ENCODE measurements around the gene HES2.
"Not testable (repeated sequence)": the region's sequence is repeated elsewhere in the genome, so short reads cannot be mapped to it uniquely, and the experiment has no call there.

HES2 gene, protein sequence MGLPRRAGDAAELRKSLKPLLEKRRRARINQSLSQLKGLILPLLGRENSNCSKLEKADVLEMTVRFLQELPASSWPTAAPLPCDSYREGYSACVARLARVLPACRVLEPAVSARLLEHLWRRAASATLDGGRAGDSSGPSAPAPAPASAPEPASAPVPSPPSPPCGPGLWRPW

DNA sequence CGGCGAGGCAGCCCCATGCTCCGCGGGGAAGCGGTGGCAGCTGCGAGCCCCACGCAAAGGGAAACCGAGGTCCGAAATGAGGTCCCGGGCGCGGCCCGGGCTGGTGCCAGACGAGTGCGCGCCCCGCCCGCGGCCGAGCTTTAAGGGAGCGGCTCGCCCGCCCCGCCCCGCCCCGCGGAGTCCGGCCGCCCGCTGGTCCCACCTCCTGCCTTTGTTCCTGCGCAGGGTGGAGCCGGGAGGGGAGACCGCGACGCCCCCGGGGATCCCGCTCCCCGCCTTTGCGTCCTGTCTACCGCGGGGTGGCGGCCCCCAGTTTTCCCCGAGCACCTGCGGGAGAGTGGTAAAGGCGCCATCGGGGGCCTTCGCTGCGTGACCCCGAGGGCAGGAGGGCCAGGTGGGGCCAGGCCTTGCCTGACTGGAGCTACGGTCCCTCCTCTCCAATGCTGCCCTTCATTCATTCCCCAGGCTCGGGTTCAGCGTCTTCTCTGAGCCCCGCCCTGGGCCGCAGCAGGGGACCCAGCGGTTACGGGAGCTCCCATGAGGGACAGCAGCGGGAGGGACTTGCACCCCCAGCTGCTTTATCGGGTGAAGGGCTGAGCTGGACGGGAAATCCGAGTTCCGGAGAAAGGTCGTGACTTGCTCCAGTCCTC, at the start of gene HES2:
TSS of gene HES2 (minus strand) at position 116 of the 650 bp plus-strand sequence. CDS start at position 17, 99 bp downstream.
- no peak for DNase-seq

DNA sequence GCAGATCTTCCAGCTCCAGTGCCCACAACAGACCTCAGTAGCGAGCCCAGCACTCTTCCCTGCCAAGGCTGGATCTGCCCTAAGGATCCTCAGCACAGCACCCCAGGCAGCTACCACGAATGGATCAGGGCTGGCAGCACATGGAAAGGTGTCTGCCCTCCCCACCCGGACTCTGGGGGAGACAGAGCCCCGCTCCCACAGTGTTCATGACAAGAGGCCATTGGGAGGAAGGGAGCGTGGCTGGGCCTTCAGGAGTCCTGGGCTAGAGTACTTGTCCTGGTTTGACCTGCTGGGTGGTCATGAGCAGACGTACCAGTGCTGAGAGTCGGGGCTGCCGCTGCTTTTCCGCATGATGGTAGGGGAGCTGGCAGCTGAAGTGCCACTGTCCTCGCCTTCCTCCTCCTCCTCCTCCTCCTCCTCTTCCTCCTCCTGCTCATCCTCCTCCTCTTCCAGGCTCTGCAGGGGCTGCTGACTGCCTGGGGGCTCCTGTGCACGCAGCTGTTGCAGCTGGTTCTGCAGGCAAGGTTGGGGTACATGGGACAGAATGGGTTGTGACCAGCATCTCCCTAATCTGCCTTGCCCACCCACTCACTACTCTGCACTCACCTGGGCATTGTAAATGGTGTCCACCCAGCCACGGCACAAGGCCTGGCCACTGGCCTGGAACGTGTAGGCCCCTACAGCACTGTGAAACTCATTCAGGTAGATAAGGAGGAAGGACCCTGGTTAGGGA, 49.2 kb upstream of the HES2 start:
- DNase-seq: no peak

DNA sequence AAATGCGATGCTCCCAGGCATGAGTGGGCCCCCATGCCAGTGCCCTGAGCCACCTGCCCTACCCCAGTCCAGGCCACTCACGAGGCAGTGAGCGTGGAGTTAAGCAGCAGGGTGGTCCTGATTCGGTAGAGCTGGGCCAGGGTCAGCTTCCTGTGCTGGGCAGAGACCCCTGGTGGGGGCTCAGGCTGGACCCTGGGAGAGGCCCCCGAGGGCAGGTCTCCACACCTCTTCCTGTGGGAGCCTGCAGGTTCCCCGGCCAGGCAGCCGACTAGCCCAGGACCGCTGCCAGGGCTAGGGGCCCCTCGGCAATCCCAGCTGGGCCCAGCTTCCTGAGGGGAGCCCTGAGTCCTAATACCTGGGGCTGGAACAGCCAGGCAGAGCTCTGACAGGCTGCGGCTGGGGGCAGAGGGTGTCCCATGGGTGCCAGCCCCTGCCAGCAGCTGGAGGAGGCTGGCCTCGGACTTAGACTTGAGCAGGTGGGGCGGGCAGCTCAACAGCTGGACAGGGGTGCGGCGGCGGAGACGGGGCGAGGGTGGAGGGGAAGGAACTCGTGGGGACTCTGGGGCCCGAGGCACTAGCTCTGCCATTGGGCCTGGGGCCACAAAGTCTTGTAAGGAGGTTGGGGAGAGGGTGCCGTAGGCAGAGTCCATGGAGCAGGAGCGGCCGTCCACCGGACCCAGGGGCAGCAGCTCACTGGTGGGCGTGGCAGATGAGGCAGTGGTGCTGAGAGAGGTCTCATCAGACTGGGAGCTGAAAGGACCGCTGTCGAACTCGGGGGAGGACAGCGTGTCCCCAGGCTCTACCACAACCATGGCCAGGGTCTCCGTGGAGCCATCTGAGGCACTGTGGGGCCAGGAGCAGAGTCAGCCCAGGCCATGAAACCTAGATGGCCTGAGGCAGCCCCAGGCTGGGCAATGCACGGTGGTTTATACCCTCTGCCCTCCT, 48.3 kb upstream of the HES2 start:
- no peak for DNase-seq

DNA sequence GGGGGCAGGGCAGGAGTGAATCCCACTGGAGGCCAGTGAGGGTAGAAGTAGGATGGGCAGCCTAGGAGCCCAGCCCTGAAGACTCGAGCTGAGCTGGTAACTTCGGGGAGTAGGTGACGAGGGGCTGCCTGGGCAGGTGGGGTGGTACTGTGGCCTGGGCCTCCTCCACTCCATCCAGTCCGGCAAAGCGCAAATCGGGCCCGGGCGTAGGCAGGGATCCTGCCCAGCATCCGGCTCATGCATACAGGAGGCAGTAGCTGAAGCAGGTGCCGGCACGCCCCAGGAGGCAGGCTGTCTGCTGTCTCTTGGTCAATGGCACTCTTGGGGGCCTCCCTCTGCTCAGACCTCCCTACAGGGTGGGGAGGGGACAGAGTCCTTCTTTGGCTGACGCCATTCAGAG, 47.5 kb upstream of the HES2 start:
- no peak for DNase-seq

DNA sequence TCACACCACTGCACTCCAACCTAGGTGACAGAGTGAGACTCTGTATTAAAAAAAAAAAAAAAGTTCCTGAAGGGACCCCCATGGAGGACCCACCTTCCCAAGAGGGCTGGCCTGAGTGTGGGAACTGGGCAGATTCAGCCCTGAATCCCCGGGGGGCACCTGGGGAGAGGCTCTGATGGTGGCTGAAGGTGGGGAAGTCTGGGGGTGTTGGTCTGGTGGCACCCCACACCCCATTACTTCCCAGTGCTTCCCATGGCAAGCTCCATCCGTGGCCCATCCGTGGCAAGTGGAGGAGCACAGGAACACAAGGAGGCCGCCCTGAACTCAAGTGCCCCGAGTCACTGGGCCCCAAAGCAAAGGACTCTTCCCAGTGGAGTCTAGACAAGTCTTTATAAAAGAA, 47.0 kb upstream of the HES2 start:
- DNase-seq: no peak

DNA sequence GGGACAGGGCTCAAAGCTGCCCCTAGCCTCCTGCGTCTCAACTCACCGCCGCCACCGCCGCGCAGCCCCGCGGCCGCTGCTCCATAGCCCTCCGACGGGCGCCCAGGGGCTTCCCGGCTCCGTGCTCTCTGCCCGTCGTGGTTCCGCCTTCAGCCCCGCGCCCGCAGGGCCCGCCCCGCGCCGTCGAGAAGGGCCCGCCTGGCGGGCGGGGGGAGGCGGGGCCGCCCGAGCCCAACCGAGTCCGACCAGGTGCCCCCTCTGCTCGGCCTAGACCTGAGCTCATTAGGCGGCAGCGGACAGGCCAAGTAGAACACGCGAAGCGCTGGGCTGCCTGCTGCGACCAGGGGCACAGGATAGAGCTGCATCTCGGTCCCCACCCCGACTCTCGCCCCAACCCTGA, 46.3 kb upstream of the HES2 start, which contains the start of gene TNFRSF25:
TSS of gene TNFRSF25 (minus strand) at position 151 of the 400 bp plus-strand sequence. CDS start at position 85, 66 bp downstream.
- DNase-seq: no peak

DNA sequence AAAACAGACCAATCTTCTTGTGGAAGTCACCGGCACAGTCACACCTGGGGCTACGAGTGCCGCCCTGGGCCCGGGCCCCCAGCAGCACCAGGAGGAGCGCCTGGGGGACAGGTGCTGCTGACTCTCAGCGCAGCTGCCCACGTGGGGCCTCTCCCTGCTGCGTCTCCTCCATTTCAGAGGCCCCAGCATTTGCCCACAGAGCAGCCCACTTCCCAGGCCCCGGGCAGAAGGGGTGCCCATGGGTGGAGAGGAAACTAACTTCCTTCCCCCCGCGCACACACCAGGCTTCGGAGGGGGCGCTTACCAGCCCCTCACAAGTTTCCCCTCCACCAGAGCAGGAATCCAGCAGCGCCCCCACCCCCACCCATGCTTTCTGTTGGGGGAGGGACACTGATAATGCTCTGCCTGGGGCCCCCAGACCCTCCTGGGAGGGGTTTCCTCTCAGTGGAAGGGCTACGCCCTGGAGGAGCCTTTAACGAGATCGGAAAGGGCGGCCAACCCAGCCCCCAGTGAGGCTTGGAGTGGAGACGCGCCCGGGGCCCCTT, 45.8 kb upstream of the HES2 start:
- no peak for DNase-seq

DNA sequence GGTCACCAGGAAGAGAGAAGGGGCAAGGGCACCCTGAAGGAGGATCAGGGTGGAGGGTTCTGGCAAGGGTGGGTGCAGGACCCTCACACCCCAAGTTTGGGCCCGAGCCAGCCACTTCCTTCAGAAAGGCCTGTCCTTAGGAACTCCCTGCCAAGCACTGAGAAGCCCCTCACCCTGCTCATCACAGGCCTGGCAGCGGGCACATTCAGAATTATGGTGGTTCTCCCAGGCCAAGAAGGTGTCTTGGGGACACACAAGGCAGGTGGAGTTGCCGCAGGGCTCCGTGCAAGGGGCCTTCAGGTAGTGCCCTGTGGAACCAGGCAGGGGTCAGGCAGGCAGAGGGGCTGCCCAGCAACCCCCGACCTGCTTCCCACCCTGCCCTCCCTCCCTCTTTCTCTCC, 45.2 kb upstream of the HES2 start:
- no peak for DNase-seq

DNA sequence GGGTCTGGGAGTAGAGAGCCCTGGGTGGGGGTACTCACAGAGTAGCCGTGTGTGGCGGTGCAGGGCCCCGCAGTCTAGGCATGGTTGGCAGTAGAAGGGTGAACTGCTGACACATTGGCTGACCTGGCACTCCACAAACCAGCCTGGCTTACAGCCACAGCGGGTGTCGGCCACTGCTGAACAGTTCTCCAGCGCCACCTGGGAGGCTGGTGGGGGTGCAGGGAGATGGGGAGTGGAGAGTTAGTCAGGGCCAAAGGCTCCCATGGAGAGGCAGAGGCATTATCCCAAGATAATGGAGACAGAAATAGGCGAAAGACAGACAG, 44.8 kb upstream of the HES2 start:
- DNase-seq: no peak

DNA sequence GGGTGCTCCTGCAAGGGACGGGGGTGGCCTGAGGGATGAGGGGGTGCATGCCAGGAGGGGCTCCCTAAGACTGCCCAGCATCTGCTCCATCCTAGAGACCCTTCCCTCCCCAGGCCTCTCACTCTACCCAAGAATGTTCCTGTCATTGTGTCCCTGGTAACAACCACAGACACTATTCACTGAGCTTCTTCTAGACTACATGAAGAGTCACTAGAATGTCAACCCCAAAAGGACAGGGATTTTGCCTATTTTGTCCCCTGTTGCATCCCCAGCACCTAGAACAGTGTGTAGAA, 43.3 kb upstream of the HES2 start:
- no peak for DNase-seq

DNA sequence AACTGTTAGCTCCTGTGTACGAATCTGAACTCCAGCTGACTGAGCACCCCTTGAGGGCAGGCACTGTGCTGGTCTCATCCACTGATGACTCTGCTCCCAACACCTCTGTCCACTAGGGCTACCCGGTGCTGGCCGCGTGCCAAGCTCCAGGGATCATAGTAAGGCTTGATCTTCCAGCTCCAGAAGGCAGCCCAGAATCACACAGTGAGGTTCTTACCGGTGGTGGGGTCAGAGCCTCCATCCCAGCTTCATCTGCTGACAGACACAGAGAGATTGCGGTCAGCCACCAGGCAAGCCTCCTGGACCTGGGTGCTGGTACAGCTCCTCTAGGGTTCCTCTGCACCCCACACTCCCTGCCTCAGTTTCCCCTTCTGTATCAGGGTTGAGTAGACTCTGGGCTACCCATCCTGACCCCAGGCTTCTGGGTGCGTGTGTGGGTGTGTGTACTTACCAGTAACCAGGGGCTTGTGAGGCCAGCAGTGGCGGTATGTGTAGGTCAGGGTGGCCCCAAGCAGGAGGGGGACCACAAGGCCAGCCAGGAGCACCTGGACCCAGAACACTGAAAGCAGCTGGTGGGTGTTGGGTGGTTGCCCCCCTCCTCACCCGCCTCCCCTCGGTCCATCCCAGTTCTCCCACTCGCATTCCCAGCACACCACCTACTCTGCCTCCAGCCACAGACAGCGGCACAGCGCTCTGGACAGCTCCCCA, 42.8 kb upstream of the HES2 start:
- DNase-seq: no peak

DNA sequence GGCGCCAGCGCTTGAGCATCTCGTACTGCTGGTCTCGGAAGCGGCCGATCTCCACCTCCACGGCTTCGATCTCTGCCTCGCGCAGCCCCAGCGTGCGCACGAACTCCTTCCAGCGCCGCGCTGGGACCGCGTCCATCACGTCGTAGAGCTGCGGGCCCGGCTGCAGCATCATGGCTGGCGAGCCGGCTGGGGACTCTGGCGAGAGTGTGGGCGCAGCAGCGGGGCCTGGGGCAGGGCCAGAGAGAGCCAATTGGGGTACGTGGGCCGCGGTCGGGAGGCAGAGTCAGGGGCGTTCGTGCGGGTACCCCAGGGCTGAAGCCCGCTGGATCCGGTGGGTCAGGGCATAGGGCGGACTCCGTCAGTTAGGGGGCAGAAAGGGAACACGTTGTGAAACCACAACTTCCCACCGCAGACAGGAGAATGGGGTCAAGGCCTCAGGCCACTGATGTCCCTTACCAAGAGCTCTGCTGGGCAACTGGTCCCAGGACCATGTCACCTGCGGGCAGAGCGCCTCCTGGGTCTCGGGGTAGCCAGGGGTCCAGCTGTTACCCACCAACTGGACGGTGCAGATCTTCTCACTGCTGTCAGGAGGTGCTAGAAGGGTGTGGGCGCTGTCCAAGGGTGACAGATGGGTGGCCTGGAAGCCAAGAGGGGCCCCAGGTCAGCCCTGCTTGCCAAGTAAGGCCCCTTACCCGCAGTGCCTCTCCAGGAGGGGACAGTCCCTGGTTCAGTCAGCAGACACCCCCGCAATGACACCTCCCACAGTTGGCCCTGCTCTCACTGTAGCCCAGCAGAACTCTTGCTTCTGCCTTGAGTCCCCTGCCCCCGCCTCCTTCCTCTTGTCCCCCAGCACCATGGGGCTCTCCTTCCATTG, 42.1 kb upstream of the HES2 start:
- DNase-seq: no peak

DNA sequence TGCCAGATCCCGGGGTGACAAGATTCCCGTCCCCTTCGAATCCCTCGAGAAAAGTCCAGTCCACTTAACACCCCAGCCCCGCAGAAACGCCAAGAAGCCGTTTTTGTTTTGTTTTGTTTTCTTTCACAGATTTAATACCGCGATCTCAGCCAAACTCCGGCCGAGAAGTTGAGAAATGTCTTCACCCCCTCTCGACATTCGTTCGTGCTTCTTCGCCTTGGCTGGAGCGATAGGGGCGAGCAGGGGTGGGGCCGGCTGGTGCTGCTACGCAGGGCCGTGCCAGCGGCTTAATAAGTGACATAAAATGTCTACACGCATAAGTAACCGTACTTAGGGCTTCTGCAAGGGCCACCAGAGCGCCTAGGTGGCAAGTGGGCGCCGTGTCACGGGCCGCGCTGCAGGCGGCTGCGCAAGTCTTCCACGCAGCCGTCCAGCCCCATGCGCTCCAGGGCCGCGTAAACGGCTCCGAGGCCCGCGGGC, 41.4 kb upstream of the HES2 start:
- DNase-seq: no peak

DNA sequence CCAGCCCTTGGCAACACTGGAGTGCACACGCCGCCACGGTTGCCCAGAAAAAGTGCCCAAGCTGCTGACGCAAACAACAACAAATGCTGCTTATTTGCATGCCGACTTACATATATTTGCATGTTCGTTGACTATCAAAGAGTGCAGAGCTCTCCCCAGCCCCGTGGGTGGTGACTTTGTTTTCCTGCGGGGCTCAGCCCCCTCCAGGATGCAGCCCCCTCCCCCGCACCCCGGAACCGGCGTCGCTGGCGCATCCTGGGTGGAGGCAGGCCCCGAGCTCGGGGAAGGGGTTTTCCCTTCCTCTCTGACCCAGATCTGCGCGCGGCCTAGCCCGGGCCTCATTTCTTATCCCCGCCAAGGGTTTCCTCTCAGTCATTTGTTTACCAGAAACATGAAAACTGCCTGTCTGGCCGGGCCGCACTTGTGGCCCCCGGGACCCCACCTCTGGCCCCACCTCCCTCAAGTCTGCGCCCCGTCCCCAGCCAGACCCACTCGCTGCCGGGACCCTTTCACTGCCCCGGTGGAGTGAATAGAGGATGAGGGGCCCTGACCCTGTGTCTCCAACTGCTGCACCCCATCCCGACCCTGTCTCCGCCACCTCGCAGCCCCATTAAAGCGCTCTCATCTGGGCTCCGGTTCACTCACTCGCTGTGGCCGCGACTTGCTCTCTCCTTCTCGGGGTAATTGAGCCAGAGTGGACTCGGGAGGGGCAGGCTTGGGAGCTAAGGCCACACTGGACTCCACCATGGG, 40.8 kb upstream of the HES2 start:
- DNase-seq: no peak

DNA sequence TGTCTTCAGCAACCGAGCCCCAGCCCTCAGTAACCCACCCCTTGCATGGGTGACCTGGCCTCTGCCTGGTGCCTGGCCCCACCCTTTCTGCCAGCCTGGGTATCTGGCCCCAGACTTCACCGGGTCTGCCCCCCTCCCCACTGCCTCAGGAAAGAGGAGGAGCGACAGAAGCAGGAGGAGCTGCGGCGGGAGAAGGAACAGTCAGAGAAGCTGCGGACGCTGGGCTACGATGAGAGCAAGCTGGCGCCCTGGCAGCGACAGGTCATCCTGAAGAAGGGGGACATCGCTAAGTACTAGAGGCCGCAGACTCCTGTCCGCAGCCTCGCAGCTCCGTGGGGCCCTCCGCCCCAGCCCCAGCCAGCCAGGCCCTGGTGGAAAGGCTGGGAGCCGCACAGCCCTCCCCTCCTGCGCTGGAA, 40.1 kb upstream of the HES2 start:
- DNase-seq: no peak

DNA sequence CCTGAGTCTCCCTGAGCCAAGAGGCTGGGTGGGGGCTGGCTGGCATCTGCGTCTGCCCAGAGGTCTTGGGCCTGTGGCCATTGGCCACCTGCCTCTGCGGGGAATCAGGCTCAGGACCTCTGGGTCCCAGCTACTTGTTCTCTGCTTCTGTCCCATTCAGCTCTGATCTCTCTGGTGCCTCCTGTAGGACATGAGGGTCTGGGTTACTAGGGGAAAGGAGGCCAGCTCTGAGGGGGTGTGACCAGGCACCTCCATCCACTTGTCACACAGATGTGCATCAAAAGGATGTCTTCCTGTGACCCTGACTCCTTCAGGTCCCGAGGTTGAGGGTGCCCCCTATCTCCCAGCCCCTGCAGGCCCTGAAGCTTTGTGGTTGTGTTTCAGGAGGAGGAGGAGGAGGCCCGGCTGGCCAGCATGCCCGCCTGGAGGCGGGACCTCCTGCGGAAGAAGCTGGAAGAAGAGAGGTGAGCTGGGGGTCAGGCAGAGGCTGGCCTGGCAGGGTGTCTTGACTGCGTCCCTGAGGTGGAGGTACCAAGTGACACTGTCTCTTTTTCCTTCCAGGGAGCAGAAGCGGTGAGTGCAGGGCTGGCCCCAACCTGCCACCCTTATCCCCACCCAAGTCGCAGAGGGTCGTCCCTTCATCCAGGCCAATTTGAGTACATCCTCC, 37.2 kb upstream of the HES2 start:
- DNase-seq: no peak

DNA sequence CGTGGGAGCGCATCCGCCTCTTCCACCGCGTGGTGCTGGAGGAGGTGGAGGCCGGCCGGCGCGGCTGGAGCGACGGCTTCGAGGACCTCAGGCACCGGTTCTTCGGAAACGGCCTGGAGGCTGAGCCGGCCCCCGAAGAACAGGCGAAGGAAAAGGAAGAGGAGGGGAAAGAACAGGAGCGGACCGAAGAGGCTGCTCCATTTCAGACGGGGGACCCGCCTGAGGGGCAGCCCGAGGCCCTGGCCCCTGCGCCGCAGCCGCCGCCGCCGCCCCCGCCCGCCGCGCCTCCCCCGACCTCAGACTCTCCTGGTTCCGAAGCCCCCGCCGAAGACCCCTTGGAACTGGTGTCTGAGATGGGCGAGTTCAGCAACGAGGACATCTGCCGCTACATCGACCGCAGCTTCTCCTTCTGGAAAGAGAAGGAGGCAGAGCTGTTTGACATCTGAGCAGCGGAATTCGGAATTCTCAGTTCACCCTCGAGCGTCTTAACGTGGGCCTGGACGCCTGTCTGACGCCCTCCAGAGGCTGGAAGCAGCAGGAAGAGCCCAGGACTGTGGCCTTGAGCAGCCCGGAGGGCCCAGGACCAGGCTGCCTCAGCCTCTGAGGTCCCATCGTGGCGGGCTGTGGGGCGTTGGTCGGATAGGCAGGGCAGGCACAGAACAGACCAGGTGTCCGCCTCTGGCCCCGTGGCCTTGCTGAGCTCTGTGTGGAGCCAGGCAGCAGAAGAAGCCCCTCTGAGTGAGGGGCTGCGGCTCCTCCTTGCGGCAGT, 36.2 kb upstream of the HES2 start:
- DNase-seq: not testable (repeated sequence)

DNA sequence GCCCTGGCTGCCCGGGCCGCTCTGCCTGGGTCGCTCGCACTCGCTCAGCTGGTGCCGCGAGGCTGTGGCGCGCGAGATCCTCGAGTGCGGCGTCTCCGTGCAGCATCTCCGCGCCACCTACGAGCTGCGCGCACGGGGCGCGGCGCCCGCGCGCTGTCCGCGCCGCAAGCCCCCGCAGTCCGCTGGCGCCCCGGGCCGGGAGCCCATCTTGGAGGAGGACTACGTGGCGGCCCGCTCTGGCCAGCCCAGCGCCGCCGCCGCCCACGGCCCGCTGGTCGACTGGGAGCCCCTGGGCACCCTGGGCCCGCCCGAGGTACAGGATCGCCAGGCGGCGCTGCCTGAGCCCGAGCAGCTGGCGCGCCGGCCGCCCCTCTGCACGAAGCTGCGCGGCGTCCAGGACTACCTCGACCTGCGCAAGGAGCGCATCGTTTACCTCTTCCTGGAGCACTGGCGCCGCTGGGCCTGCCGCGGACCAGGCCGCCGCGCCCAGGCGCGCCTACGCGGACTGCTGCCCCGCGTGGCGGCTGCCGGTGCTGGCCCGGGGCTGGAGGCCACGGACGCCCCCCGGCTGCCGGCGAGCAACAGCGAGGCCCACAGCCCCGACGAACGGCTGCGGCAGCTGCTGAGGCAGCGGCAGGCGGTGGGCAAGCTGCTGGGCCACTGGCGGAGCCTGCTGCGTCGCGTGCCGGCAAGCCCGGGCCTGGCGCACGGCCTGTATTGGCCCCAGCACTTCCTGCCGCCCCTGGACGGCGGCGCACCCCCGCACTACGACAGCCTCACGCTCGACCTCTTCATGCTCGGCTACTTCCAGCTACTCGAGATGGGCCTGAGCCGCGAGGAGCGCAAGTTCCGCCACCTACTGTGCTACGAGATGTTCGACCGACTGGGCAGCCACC, 35.4 kb upstream of the HES2 start:
- DNase-seq: no peak
